Gastroesophageal sphincter (tissue), 4 donors: Measurements from ENCODE around the gene MRPL22. TPM values are rescaled to one million over a fixed set of nuclear protein-coding genes. Genes with fewer than 3 reads are reported as not detected.

ENCODE experiments used
- ATAC-seq: fragments of 150-250 bp; one replicate; pipeline ENCODE4 v1.9.1; 2016; ENCODE audit warnings: mild to moderate bottlenecking, moderate library complexity
- H3K27ac ChIP-seq, 4 donors: fragments of 200-600 bp; sonication (generic) in 3 of 4; 1 replicate in 3 of 4; 2 replicates in 1 of 4; pipeline ENCODE4 v1.5.1; 2016 to 2019
- H3K27me3 ChIP-seq: fragments of 200-600 bp; sonication (generic); one replicate; pipeline ENCODE4 v1.5.1; 2019
- H3K36me3 ChIP-seq, 2 donors: fragments of 200-600 bp; sonication (generic); one replicate each; pipeline ENCODE4 v1.5.1; 2019; ENCODE audit warnings: control low read depth in 1 of 2
- H3K4me1 ChIP-seq, 3 donors: fragments of 200-600 bp; sonication (generic); 1 replicate in 2 of 3; 2 replicates in 1 of 3; pipeline ENCODE4 v1.5.1; 2016 to 2019; ENCODE audit warnings: control low read depth in 2 of 3
- H3K4me3 ChIP-seq, 2 donors: fragments of 200-600 bp; sonication (generic); one replicate each; pipeline ENCODE4 v1.5.1; 2019; ENCODE audit warnings: mild to moderate bottlenecking in 1 of 2, moderate library complexity in 1 of 2
- H3K9me3 ChIP-seq, 3 donors: fragments of 200-600 bp; sonication (generic); one replicate each; pipeline ENCODE4 v1.5.1; 2017 to 2019; ENCODE audit warnings: control low read depth in 2 of 3
- CTCF ChIP-seq, 4 experiments: fragments of 200-600 bp in 2 of 4; fragments of 450-650 bp in 2 of 4; sonication (generic) in 1 of 4; IDR thresholded peaks; one replicate each; pipeline ENCODE4 v1.5.1; 2017 to 2019; ENCODE audit warnings: antibody characterized with exemption in 4 of 4, mild to moderate bottlenecking in 2 of 4, moderate library complexity in 2 of 4
- EP300 ChIP-seq: sonication (generic); formaldehyde crosslinking; IDR thresholded peaks from one replicate; pipeline ENCODE4 v1.6.1; 2017; ENCODE audit warnings: antibody characterized with exemption, mild to moderate bottlenecking
- POLR2A ChIP-seq, 2 donors: fragments of 450-650 bp; IDR thresholded peaks; one replicate each; pipeline ENCODE4 v1.6.1; 2017; ENCODE audit warnings: antibody characterized with exemption in 2 of 2, mild to moderate bottlenecking in 2 of 2, moderate library complexity in 1 of 2
- POLR2AphosphoS5 ChIP-seq: sonication (generic); formaldehyde crosslinking; IDR thresholded peaks from one replicate; pipeline ENCODE4 v1.6.1; 2017; ENCODE audit warnings: antibody characterized with exemption
- WGBS, 2 donors: methylation state at CpG; one replicate each; pipeline ENCODE4 v1.1.5; 2018; ENCODE audit warnings: low coverage in 1 of 2; 5-methylcytosine and 5-hydroxymethylcytosine counted together
- total RNA-seq, 4 donors: library from RNA; depleted of rRNA; stranded (reverse); fragments of >200 nt; gene quantifications; one replicate each; pipeline ENCODE4 v1.1.0, GENCODE V29; 2016

The MRPL22 gene
- total RNA-seq, 4 donors from 2014 or later, result 14.8 to 23.5 (median 20.5) TPM

DNA sequence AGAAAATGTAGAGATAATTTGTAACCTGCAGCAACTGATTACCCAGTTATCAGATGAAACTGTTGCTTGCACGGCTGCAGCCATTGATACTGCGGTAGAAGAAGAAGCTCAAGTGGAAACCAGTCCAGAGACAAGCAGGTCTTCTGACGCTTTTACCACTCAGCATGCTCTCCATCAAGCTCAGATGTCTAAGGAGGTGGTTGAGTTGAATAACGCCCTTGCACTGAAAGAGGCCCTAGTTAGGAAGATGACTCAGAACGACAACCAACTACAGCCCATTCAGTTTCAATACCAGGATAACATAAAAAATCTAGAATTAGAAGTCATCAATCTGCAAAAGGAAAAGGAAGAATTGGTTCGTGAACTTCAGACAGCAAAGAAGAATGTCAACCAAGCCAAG is 74.4 kb downstream of the MRPL22 start:
- TF ChIP-seq EP300 (no peak), CTCF (IDR thresholded peaks at IDR 0.05) (no peak), POLR2AphosphoS5 (no peak), POLR2A (IDR thresholded peaks at IDR 0.05) (no peak)
- WGBS, 2 donors, result 71 to 100% methylated on average over 2 to 4 of the region's 6 CpGs
- ATAC-seq, result no peak
- H3K27me3 ChIP-seq, result no peaks in the 10 kb centered on the region
- H3K27ac ChIP-seq, result no peak overlapping the region
- H3K9me3 ChIP-seq, result peaks cover 0 to 7% (median 0%) of the 10 kb centered on the region in 3 donors
- H3K4me3 ChIP-seq, result no peak overlapping the region
- H3K36me3 ChIP-seq, result no peaks in the 10 kb centered on the region
- no peaks in the 10 kb centered on the region for H3K4me1 ChIP-seq

- no peaks in the 10 kb centered on the region for H3K4me1 ChIP-seq
- 45 to 50% methylated on average over 1 to 2 of the region's 2 CpGs for WGBS, 2 donors
- no peak for ATAC-seq
- H3K9me3 ChIP-seq, result peaks cover 0 to 7% (median 0%) of the 10 kb centered on the region in 3 donors
- no peak overlapping the region for H3K27ac ChIP-seq
- TF ChIP-seq POLR2A (IDR thresholded peaks at IDR 0.05), result no peak
- no peak for TF ChIP-seq CTCF (IDR thresholded peaks at IDR 0.05)
- TF ChIP-seq POLR2AphosphoS5, result no peak
- no peak for TF ChIP-seq EP300
- no peaks in the 10 kb centered on the region for H3K27me3 ChIP-seq
- no peak overlapping the region for H3K4me3 ChIP-seq
- H3K36me3 ChIP-seq, result no peaks in the 10 kb centered on the region
Observed at GRCh38 chr5:155017610-155018009, 76.7 kb downstream of the MRPL22 start.

Other genes starting within 250 kb of the MRPL22 start
- 100 to 1,000 TPM in 1 of 4 donors, 10 to 100 TPM in 3; 64.6 to 118 (median 80.1) TPM for gene LARP1, start 185.7 kb upstream of the MRPL22 start, total RNA-seq
- 10 to 100 TPM; 26.6 to 75.5 (median 46.4) TPM for gene FAXDC2, start 90.5 kb upstream of the MRPL22 start, total RNA-seq
- gene CNOT8, start 82.4 kb upstream of the MRPL22 start, total RNA-seq, result 10 to 100 TPM; 53.6 to 71.5 (median 61.5) TPM
- gene GEMIN5, start 2.9 kb upstream of the MRPL22 start, total RNA-seq, result 10 to 100 TPM; 15.8 to 30.0 (median 19.4) TPM
- under 1 TPM in 3 of 4 donors, not detected in 1; under 0.01 to 0.08 (median 0.05) TPM for gene KIF4B, start 72.7 kb downstream of the MRPL22 start, total RNA-seq